22Rv1 (cell line): Measurements from ENCODE around the gene NPTXR.

Experiments used
- H3K27ac ChIP-seq: fragments of 450-650 bp; 2 replicates; pipeline ENCODE4 v1.5.1; 2017
- ZFX ChIP-seq: fragments of 450-650 bp; IDR thresholded peaks from 2 replicates; pipeline ENCODE4 v1.6.1; 2017; ENCODE audit warnings: antibody characterized with exemption, borderline replicate concordance
- TF ChIP-seq, protein P1 (sequence below): fragments of 450-650 bp; IDR thresholded peaks from 2 replicates; pipeline ENCODE4 v1.5.1; 2017; ENCODE audit warnings: mild to moderate bottlenecking

NPTXR gene

DNA sequence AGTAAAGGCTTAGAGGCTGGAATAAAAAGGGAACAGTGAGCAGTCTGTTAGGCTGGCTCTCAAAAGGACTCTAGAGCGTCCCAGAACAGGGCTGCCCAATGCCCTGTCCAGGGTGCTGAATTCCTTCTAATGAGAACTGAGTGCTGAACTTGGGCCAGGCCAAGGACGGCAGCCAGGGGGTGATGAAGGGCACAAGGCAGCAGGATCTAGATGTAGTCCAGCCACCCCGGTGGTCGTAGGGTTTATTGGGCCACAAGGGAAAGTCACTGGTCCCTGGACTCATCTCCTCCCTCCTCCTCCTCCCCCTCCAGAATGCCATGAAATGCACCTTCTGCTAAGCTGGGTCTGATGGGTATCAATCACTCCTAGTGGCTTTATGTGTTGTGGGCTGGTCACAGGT lies 19.2 kb downstream of the NPTXR start:
- TF ChIP-seq, protein P1, sequence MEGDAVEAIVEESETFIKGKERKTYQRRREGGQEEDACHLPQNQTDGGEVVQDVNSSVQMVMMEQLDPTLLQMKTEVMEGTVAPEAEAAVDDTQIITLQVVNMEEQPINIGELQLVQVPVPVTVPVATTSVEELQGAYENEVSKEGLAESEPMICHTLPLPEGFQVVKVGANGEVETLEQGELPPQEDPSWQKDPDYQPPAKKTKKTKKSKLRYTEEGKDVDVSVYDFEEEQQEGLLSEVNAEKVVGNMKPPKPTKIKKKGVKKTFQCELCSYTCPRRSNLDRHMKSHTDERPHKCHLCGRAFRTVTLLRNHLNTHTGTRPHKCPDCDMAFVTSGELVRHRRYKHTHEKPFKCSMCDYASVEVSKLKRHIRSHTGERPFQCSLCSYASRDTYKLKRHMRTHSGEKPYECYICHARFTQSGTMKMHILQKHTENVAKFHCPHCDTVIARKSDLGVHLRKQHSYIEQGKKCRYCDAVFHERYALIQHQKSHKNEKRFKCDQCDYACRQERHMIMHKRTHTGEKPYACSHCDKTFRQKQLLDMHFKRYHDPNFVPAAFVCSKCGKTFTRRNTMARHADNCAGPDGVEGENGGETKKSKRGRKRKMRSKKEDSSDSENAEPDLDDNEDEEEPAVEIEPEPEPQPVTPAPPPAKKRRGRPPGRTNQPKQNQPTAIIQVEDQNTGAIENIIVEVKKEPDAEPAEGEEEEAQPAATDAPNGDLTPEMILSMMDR, result no peak
- TF ChIP-seq ZFX, result no peak
- H3K27ac ChIP-seq, result no peak overlapping the region

DNA sequence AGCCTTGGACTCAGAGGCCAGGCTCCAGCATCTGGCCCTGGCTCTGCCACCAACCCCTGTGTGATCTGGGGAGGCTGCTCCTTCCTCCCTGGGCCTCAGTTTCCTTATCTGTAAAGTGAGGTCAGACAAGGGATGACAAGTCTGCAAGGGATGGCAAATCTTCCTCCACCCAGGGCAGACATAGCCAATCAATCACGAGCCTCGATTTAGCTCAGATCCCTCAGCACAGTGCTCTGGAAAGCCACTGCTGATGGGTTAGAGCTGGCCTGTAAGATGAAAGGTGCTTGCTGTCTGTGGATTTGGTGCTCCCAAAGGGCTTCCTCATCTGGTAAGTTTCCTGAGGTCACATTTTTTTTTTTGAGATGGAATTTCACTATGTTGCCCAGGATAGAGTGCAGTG lies 20.2 kb downstream of the NPTXR start:
- TF ChIP-seq ZFX, result no peak
- TF ChIP-seq, protein P1, result no peak
- no peak overlapping the region for H3K27ac ChIP-seq

GRCh38 chr22:38823076-38823475 lies 20.8 kb downstream of the NPTXR start:
- TF ChIP-seq, protein P1, result no peak
- no peak for TF ChIP-seq ZFX
- no peak overlapping the region for H3K27ac ChIP-seq

- TF ChIP-seq, protein P1, result no peak
- TF ChIP-seq ZFX, result no peak
- no peak overlapping the region for H3K27ac ChIP-seq
These were observed 23.8 kb downstream of the NPTXR start for GRCh38 chr22:38820020-38820419.

- no peak overlapping the region for H3K27ac ChIP-seq
- TF ChIP-seq, protein P1, result no peak
- no peak for TF ChIP-seq ZFX
These were observed 24.4 kb downstream of the NPTXR start for GRCh38 chr22:38819387-38819940.

- H3K27ac ChIP-seq, result no peak overlapping the region
- no peak for TF ChIP-seq ZFX
- TF ChIP-seq, protein P1, result no peak
These were observed 26.6 kb downstream of the NPTXR start for GRCh38 chr22:38817196-38817595.

DNA sequence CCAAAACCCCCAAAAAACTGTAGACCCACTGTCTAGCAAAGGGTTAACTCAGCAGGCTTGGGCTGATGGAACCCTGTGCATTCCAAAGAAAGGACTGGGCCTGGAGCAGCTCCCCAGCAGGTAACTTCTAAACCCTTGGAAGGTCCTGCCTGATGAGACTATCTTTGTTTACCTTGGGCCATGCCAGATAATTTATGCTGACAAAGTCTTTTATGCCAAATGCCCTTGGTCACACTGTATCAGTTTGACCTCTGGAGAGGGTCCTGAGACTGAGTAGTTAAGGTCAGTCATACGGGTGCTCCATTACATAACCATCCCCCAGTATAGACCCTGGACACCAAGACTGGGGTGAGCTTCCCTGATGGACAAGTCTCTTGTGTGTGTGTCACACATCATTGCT lies 28.0 kb downstream of the NPTXR start:
- no peak overlapping the region for H3K27ac ChIP-seq
- TF ChIP-seq, protein P1, result no peak
- no peak for TF ChIP-seq ZFX
